Coronary artery (tissue), 2 donors: ENCODE results near the gene NKX2-3.

Experiments used
- DNase-seq: peaks from one replicate; pipeline ENCODE4 v3.0.0-alpha.2; 2017; ENCODE audit warnings: low spot score
- H3K27ac ChIP-seq, 2 donors: fragments of 200-600 bp; sonication (generic); one replicate each; pipeline ENCODE4 v1.5.1; 2016 to 2019
- H3K4me3 ChIP-seq: fragments of 200-600 bp; sonication (generic); 2 replicates; pipeline ENCODE4 v1.5.1; 2016; ENCODE audit warnings: mild to moderate bottlenecking, moderate library complexity
- CTCF ChIP-seq: fragments of 200-600 bp; sonication (generic); IDR thresholded peaks from one replicate; pipeline ENCODE4 v1.5.1; 2019; ENCODE audit warnings: antibody characterized with exemption

The NKX2-3 gene

DNA sequence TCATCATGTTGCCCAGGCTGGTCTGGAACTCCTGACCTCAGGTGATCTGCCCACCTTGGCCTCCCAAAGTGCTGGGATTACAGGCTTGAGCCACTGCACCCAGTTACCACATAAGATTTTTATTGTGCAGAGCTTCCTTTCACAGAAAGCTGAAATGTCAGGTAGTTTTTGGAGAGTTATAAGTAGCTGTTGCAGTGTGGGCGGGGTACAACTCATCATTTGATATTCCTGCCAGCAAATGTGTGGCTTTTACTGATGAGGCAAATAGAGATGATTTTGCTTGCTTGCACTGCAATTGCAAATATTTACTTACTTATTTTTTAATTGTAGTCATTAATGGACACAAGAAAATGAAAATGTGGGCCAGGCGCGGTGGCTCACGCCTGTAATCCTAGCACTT, 32.4 kb downstream of the NKX2-3 start:
- no peak for TF ChIP-seq CTCF
- Histone ChIP-seq H3K4me3 (no peak overlapping the region), H3K27ac (no peak overlapping the region)
- no peak for DNase-seq

DNA sequence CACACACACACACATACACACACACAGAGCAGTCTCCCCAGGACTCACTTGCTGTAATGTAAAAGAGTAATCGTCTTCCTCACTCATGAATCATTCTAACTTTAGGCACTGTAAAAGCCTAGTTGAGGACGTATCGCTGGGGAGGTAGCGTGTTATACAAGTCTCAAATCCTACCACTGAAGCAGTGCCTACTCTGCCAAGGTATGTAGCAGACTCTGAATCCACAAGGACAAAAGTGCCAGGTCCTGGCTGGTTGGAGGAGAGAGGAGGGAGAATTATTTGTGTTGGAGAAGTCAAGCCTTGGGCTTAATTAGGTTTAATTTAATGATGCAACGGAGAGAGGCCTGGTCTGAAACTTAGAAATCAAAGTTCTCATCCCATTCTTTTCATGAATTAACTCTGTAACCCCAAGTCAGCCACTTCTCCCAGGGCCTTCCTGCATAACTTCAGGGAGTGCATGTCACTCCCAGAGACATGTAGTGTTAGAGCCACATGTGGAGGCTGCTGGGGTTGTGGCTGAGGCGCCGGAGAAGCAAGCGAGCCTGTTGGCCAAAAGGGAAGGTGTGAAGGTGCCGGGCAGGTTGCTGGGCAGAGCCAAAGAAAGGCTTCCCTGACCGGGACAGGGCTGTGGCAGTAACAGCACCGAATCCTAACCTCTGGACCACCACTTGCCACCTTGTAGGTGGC, 36.7 kb downstream of the NKX2-3 start:
- no peak for TF ChIP-seq CTCF
- DNase-seq = no peak
- H3K4me3 ChIP-seq = no peak overlapping the region
- H3K27ac ChIP-seq = no peak overlapping the region

- TF ChIP-seq CTCF = no peak
- no peak overlapping the region for H3K27ac ChIP-seq
- DNase-seq = no peak
- no peak overlapping the region for H3K4me3 ChIP-seq
Measured at GRCh38 chr10:99569961-99570360, 37.2 kb downstream of the NKX2-3 start.

GRCh38 chr10:99571816-99572215, 39.1 kb downstream of the NKX2-3 start:
- no peak for TF ChIP-seq CTCF

DNA sequence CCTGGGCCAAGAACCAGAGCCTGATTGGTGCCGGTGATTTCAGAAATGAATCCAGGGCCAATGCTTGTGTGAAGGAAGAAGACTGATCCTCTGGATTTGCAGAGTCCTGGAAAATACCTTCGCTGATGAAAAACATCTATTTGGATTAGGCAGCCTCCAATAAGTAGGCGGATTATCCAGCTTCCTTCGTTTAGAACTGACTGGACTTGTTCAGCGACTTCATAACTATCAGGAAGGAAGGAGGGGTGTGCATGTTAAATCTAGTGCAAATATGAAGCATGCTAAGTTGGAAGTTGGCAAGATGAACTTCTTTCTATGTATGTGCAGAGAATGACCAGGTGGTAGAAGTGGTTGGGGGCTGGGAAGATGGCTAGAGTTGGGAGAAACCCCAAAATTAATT, 41.0 kb downstream of the NKX2-3 start:
- DNase-seq = no peak
- H3K27ac ChIP-seq = no peak overlapping the region
- TF ChIP-seq CTCF = no peak
- no peak overlapping the region for H3K4me3 ChIP-seq

More at GRCh38 chr10:99571816-99572215, 39.1 kb downstream of the NKX2-3 start:
- no peak overlapping the region for H3K4me3 ChIP-seq
- H3K27ac ChIP-seq = no peak overlapping the region
- DNase-seq = no peak

DNA sequence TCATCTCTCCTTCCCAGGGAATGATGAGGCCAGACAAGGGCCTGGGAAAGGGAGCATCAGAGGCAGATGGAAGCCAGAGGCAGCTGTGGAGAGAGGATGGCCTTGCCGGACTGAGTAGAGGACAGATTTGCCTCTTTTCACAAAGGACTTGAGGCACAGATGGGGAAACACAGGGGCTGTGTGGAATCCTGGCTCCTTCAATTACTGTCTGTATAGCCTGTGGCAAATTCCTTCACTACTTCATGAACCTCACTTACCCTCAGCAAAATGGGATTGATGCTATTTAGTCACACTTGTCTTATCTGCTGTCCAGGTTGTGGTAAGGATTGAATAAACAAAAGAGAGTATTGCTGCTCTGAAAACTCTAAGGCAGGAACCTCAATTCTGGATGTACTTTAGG, 47.2 kb downstream of the NKX2-3 start:
- TF ChIP-seq CTCF = no peak
- Histone ChIP-seq H3K27ac (no peak overlapping the region), H3K4me3 (no peak overlapping the region)
- no peak for DNase-seq

GRCh38 chr10:99582255-99582770, 49.6 kb downstream of the NKX2-3 start:
- H3K27ac ChIP-seq = no peak overlapping the region
- DNase-seq = no peak
- H3K4me3 ChIP-seq = no peak overlapping the region
- no peak for TF ChIP-seq CTCF
